Measurements from ENCODE around the gene GNAI3. TPM values are rescaled to one million over a fixed set of nuclear protein-coding genes. Genes with fewer than 3 reads are reported as not detected.

GNAI3 gene
- total RNA-seq, 2 experiments from 2014 or later, result 3.8 to 6.1 TPM

DNA sequence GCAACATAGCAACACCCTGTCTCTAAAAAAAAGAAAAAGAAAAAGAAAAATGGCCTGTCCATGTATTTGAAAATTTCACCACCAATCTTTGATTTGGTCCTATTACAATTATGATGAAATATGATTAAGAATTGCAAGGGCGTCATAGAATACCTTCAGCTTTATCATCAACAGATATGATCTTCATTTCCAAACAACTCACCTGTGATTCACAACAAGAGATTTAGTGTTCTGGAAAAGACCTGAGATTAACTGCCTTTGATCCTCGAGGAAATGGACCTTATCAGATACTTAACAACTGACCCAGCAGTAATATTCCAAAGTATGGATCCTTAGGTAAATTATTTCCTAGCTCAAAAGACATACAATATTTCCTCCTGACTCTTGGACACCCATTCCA, 104.0 kb downstream of the GNAI3 start:
- Histone ChIP-seq H3K4me2 (ENCODE audit: low read length) (no peak overlapping the region), H3K4me1 (ENCODE audit: insufficient read depth, low read length, poor library complexity, severe bottlenecking) (peaks cover 5% of the 10 kb centered on the region), H2AFZ (ENCODE audit: low read length) (no peak overlapping the region), H3K9me2 (ENCODE audit: insufficient read depth, low read length) (no peaks in the 10 kb centered on the region), H3K36me3 (ENCODE audit: insufficient read depth, low read length) (no peaks in the 10 kb centered on the region), H4K20me1 (ENCODE audit: insufficient read depth, low read length) (no peaks in the 10 kb centered on the region), H3K27ac (ENCODE audit: low read depth, low read length, poor library complexity, severe bottlenecking) (no peak overlapping the region), H3K4me3 (ENCODE audit: low read depth, low read length, poor library complexity, severe bottlenecking) (no peak overlapping the region), H3K79me2 (ENCODE audit: insufficient read depth, low read depth, low read length) (no peaks in the 10 kb centered on the region), H3K9me3 (ENCODE audit: low read length) (no peaks in the 10 kb centered on the region)
- DNase-seq (ENCODE audit: low spot score), result no peak
- ChIA-PET CTCF (ENCODE audit: unreplicated experiment) (interaction anchor here (2.1 kb wide), 1 partner anchor 13 kb away, joined by 9 read pairs; no protein-coding TSS in a partner anchor), POLR2A (interaction anchor here (0.6 to 2.1 kb wide), 3 partner anchors 13 to 402 kb away, joined by 3 to 8 read pairs (median 6); partner anchors contain the start of gene GNAI3)
- no TSS peak for BruUV-seq (replicated peaks)
- intact Hi-C loops (cut with micrococcal nuclease; ENCODE audit: unreplicated experiment), result no loop called here
- TF ChIP-seq, protein P1, sequence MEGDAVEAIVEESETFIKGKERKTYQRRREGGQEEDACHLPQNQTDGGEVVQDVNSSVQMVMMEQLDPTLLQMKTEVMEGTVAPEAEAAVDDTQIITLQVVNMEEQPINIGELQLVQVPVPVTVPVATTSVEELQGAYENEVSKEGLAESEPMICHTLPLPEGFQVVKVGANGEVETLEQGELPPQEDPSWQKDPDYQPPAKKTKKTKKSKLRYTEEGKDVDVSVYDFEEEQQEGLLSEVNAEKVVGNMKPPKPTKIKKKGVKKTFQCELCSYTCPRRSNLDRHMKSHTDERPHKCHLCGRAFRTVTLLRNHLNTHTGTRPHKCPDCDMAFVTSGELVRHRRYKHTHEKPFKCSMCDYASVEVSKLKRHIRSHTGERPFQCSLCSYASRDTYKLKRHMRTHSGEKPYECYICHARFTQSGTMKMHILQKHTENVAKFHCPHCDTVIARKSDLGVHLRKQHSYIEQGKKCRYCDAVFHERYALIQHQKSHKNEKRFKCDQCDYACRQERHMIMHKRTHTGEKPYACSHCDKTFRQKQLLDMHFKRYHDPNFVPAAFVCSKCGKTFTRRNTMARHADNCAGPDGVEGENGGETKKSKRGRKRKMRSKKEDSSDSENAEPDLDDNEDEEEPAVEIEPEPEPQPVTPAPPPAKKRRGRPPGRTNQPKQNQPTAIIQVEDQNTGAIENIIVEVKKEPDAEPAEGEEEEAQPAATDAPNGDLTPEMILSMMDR (conservative IDR thresholded peaks at IDR 0.05; ENCODE audit: low read length), result no peak
- TF ChIP-seq EZH2phosphoT487 (IDR thresholded peaks at IDR 0.05; ENCODE audit: borderline replicate concordance, low read depth, low read length), result no peak

DNA sequence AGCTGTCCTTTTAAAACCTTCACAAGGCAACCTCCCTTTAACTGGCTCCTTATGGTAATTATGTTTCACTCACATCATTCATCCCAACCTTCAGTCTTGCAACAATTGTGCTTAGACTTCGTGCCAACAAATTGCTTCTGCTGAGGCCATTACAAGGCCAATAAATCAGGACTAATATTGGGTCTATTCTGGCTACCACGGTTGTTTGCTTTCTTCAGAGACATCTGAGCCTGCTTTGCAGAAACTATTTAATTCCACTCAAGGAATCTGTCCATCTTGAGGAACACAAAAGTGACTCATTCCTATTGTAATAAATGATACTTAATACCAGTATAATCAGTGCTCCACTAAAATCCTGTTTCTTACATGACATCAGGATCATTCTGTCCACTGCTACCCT, 104.9 kb downstream of the GNAI3 start:
- Histone ChIP-seq H3K4me3 (ENCODE audit: low read depth, low read length, poor library complexity, severe bottlenecking) (no peak overlapping the region), H3K4me2 (ENCODE audit: low read length) (no peak overlapping the region), H2AFZ (ENCODE audit: low read length) (no peak overlapping the region), H3K36me3 (ENCODE audit: insufficient read depth, low read length) (no peaks in the 10 kb centered on the region), H3K79me2 (ENCODE audit: insufficient read depth, low read depth, low read length) (no peaks in the 10 kb centered on the region), H3K9me2 (ENCODE audit: insufficient read depth, low read length) (no peaks in the 10 kb centered on the region), H4K20me1 (ENCODE audit: insufficient read depth, low read length) (no peaks in the 10 kb centered on the region), H3K27ac (ENCODE audit: low read depth, low read length, poor library complexity, severe bottlenecking) (no peak overlapping the region), H3K4me1 (ENCODE audit: insufficient read depth, low read length, poor library complexity, severe bottlenecking) (peaks cover 5% of the 10 kb centered on the region), H3K9me3 (ENCODE audit: low read length) (no peaks in the 10 kb centered on the region)
- no peak for TF ChIP-seq EZH2phosphoT487 (IDR thresholded peaks at IDR 0.05; ENCODE audit: borderline replicate concordance, low read depth, low read length)
- TF ChIP-seq, protein P1 (conservative IDR thresholded peaks at IDR 0.05; ENCODE audit: low read length), result no peak
- BruUV-seq (replicated peaks), result no TSS peak
- POLR2A ChIA-PET, result interaction anchor here (2.1 kb wide), 1 partner anchor 14 kb away, joined by 8 read pairs; no protein-coding TSS in a partner anchor
- CTCF ChIA-PET (ENCODE audit: unreplicated experiment), result no interaction called here
- intact Hi-C loops (cut with micrococcal nuclease; ENCODE audit: unreplicated experiment), result no loop called here
- no peak for DNase-seq (ENCODE audit: low spot score)

DNA sequence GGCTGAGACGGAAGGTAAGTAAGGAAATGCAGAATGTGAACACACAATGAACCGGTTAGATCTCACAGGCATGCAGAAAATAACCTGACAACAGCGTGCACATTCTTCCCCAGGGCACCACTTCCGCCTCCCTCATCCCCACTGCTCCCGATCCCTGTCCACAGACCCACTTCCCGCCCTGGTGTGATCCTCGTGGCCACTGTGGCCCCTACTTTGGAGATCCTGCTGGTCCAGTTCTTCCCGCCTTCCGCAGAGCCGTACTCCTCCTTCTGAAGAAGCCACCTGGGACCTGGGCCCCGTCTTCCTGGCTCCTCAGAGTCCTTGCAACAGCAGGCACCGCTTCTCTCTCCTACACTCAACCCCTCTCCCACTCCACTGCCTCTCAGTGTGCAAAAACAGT, 106.1 kb downstream of the GNAI3 start:
- no peak overlapping the region for H3K27ac ChIP-seq (ENCODE audit: low read depth, low read length, poor library complexity, severe bottlenecking)
- no peak overlapping the region for H3K4me3 ChIP-seq (ENCODE audit: low read depth, low read length, poor library complexity, severe bottlenecking)
- H3K9me2 ChIP-seq (ENCODE audit: insufficient read depth, low read length), result no peaks in the 10 kb centered on the region
- POLR2A ChIA-PET, result interaction anchor here (0.6 to 0.7 kb wide), 2 partner anchors 200 to 440 kb away, joined by 3 to 5 read pairs; no protein-coding TSS in a partner anchor
- intact Hi-C loops (cut with micrococcal nuclease; ENCODE audit: unreplicated experiment), result no loop called here
- CTCF ChIA-PET (ENCODE audit: unreplicated experiment), result no interaction called here
- H3K4me2 ChIP-seq (ENCODE audit: low read length), result no peak overlapping the region
- peaks cover 5% of the 10 kb centered on the region for H3K4me1 ChIP-seq (ENCODE audit: insufficient read depth, low read length, poor library complexity, severe bottlenecking)
- no peaks in the 10 kb centered on the region for H4K20me1 ChIP-seq (ENCODE audit: insufficient read depth, low read length)
- H3K36me3 ChIP-seq (ENCODE audit: insufficient read depth, low read length), result no peaks in the 10 kb centered on the region
- no peak for DNase-seq (ENCODE audit: low spot score)
- no peak overlapping the region for H2AFZ ChIP-seq (ENCODE audit: low read length)
- H3K9me3 ChIP-seq (ENCODE audit: low read length), result no peaks in the 10 kb centered on the region
- BruUV-seq (replicated peaks), result no TSS peak
- no peak for TF ChIP-seq EZH2phosphoT487 (IDR thresholded peaks at IDR 0.05; ENCODE audit: borderline replicate concordance, low read depth, low read length)
- TF ChIP-seq, protein P1 (conservative IDR thresholded peaks at IDR 0.05; ENCODE audit: low read length), result no peak
- H3K79me2 ChIP-seq (ENCODE audit: insufficient read depth, low read depth, low read length), result no peaks in the 10 kb centered on the region

All from OCI-LY7 (cell line).